GM12872 (cell line): ENCODE data around the gene CELSR1.

Experiments
- TF ChIP-seq, protein P1 (sequence below): IDR thresholded peaks from 3 replicates; pipeline ENCODE4 v1.5.1; 2011; ENCODE audit warnings: low read depth, mild to moderate bottlenecking, low read length, moderate library complexity; ENCODE audit not compliant: insufficient read depth

CELSR1 gene

DNA sequence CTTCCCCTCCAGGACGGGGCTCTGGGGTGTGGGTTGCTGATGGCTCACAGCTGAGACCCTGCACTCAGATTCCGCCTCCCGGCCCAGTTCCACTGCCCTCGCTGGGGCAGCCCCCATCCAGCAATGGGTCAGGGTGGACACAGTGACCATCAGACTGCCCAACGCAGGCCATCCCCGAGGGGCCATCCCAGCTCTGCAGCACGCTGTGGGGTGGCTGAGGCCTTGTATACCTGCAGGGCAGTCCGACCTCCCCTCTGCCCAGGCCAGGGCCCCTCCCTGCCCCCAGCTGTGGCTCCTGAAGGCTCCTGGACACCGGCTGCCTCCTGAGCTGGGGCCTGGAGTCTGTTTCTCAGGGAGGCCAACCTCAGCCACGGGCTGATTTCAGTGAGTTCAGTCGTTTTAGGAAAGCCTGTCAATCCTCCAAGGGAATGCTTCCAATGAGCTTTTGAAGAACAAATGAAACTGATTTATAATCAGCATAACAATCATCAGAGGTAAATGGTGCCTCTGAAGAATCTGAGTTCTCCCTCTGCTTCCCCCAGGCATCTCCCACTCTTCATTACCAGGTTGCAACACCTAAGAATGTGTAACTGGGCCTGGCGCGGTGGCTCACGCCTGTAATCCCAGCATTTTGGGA is 95.1 kb downstream of the CELSR1 start:
- TF ChIP-seq, protein P1, sequence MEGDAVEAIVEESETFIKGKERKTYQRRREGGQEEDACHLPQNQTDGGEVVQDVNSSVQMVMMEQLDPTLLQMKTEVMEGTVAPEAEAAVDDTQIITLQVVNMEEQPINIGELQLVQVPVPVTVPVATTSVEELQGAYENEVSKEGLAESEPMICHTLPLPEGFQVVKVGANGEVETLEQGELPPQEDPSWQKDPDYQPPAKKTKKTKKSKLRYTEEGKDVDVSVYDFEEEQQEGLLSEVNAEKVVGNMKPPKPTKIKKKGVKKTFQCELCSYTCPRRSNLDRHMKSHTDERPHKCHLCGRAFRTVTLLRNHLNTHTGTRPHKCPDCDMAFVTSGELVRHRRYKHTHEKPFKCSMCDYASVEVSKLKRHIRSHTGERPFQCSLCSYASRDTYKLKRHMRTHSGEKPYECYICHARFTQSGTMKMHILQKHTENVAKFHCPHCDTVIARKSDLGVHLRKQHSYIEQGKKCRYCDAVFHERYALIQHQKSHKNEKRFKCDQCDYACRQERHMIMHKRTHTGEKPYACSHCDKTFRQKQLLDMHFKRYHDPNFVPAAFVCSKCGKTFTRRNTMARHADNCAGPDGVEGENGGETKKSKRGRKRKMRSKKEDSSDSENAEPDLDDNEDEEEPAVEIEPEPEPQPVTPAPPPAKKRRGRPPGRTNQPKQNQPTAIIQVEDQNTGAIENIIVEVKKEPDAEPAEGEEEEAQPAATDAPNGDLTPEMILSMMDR: no peak

DNA sequence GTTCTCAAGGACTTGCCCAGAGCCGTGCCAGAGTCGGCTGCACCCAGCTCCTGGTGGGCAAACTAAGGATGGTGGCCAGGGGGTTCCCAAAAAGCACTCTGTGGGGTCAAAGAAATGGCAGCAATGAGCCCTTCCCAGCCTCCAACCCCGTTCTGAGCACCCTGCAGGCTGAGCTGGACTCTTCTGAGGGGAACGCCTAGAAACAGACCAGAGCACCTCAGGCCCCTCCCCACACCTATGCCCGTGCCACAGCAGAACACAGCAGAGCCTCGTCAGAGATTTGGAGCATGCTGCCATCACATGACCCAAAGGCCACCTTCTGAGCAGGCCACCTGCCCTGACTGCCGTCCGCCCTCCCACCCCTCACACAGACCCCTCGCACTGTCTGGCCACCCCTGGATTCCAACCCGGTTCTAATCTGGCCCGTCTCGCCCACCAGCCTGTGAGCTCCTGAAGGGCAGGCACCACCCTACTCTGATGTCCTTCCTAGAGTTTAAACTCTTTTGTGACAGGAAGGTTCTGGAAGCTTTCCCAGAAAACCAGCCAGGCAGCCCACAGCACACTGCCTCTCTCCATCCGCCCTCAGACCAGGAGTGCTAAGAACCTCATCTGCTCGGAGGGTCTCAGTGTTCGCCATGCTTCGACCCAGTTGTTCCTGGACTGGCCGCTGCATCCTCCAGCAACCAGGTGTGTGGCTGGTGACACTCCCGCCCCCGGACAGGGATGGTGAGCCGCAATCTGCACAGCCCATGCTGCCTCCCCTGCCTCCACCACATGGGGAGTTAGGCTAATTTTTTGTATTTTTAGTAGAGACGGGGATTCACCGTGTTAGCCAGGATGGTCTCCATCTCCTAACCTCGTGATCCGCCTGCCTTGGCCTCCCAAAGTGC is 97.6 kb downstream of the CELSR1 start:
- TF ChIP-seq, protein P1: no peak

DNA sequence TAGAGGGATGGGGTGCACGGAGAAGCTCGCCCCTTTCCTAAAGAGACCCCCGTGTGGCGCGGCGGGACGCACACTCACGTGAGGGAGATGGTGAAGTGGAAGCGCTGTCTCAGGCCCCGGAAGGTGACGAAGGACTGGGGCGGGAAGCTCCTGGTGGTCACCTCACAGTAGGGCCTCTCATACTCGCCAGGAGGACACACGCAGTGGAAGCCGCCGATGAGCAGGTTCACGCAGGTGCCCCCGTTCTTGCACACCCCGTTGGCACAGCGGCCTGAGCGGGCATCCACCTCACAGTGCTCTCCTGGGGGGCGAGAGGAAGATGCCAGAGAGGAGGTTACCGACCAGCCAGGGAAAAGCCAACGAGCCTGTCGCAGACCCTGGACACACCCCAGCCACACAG is 98.3 kb downstream of the CELSR1 start:
- TF ChIP-seq, protein P1: no peak

DNA sequence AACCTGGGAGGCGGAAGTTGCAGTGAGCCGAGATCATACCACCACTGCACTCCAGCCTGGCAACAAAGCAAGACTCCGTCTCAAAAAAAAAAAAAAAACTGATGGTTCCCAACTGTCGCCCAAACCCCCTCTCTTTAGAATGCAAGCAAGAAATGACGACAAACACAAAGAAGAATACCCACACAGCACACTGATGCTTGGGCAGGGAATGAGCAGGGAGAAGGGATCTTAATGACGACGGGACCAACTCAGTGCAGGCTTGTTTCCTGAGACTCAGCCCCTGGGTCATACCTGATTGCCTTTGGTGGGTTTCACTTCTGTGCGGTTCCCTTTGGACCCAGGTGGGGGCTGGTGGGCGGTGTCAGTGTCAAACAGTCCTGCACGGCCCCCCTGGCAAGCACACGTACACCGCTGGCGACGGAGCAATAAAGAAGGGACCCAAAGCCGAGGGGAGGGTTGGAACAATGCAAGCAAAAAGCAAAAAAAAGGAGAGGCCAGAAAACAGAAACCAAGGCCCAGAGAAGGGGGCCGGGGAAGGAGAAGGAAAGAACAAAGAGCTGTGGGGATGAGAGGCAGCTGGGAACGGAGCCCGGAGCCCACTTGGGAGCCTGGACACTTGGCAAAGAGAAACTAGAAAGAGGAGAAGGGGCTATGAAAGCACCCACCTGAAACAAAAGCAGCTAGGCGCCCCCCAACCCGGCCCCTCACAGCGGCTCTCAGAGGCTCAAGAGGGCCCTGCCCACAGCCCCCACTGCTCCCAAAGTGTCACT is 99.6 kb downstream of the CELSR1 start:
- TF ChIP-seq, protein P1: no peak

DNA sequence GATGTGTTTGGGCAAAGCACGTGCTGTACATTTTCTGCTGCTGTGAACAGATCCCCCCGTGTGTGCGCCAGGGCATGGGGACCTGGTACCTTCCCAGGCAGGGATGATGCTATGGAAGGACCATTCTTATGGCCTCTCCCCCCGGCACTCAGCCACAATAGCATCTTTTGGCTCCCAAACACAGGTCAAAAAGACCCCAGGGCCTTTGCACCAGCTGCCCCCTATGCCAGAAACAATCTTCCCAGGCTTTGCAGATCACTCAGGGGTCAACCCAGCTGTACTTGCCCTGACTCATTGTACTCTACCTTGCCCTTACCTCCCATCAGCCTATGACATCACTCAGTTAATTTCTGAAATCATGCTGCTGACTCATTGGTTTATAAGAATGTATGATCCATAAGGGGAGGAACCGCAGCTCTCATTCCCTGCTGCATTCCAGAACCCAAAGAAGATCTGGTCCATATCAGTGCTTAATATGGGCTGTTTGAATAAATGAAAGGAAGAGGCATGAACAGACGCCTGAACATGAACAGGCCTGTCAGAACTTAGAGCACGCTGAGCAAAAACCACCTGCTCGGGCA is 100.7 kb downstream of the CELSR1 start:
- TF ChIP-seq, protein P1: no peak

DNA sequence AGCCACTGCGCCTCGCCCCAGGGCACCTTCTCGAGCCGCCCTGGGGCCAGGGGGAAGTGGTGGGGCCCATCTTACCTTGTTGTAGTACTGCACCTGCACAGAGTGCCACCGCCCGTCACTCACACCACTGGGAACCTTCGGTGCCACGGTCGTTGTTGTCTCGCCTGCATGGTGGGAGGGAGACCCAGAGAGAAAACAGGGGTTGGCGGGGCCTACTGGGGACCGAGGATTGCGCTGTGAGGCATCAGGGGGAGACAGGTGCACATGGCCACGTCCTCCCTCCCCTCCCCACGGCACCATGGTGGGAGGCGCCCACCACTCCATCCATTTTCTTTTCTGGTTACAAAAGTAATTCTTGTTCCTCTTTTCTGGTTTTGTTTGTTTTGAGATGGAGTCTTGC is 104.1 kb downstream of the CELSR1 start:
- TF ChIP-seq, protein P1: no peak
